ENCODE data around the gene MDGA2. TPM values are rescaled to one million over a fixed set of nuclear protein-coding genes. Genes with fewer than 3 reads are reported as not detected.

MDGA2 gene
- total RNA-seq, 2 donors from 2014 or later = 0.82 to 8.8 TPM

DNA sequence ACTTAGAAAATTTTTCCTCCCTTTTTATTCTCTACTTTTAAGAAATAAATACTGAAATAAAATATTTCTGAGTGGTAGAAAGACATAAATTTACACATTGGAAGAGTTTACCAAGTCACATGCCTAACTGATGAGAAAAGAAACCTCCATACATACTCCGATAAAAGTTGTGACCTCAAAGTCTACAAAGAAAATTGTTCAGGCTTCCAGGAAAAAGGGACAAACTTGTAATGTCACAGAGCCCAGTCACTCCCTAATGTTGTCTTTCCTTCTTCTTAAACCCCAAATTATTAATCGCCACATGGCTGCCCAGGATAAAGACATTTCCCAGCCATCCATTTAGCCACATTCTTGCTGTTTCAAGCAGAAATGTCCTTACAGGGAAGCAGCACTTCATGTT lies 455.3 kb downstream of the MDGA2 start:
- no peak overlapping the region for H3K27ac Mint-ChIP-seq
- H3K4me3 Mint-ChIP-seq = no peak overlapping the region
- no peak for DNase-seq
- Histone ChIP-seq H3K4me3 (ENCODE audit: low read length) (no peak overlapping the region), H3K9me3 (ENCODE audit: control insufficient read depth, low read length) (no peaks in the 10 kb centered on the region), H3K27ac (ENCODE audit: low read depth, low read length) (no peak overlapping the region), H3K4me1 (ENCODE audit: control insufficient read depth, insufficient read depth, low read length) (no peaks in the 10 kb centered on the region), H3K9ac (ENCODE audit: extremely low read depth, low read length, poor library complexity, severe bottlenecking) (no peak overlapping the region), H3K27me3 (ENCODE audit: control insufficient read depth, insufficient read depth, low read length, poor library complexity, severe bottlenecking) (no peaks in the 10 kb centered on the region), H3K36me3 (ENCODE audit: control insufficient read depth, insufficient read depth, low read length) (no peaks in the 10 kb centered on the region)
- peaks cover 5% of the 10 kb centered on the region for H3K9me3 Mint-ChIP-seq
- H3K27me3 Mint-ChIP-seq (ENCODE audit: insufficient read depth) = no peaks in the 10 kb centered on the region
- WGBS, 2 experiments (ENCODE audit: insufficient coverage in 1 of 2, insufficient read length in 1 of 2) = 62 to 83% methylated on average over 1 to 2 of the region's 2 CpGs
- TF ChIP-seq, protein P1, sequence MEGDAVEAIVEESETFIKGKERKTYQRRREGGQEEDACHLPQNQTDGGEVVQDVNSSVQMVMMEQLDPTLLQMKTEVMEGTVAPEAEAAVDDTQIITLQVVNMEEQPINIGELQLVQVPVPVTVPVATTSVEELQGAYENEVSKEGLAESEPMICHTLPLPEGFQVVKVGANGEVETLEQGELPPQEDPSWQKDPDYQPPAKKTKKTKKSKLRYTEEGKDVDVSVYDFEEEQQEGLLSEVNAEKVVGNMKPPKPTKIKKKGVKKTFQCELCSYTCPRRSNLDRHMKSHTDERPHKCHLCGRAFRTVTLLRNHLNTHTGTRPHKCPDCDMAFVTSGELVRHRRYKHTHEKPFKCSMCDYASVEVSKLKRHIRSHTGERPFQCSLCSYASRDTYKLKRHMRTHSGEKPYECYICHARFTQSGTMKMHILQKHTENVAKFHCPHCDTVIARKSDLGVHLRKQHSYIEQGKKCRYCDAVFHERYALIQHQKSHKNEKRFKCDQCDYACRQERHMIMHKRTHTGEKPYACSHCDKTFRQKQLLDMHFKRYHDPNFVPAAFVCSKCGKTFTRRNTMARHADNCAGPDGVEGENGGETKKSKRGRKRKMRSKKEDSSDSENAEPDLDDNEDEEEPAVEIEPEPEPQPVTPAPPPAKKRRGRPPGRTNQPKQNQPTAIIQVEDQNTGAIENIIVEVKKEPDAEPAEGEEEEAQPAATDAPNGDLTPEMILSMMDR (conservative IDR thresholded peaks at IDR 0.05) = no peak
- H3K36me3 Mint-ChIP-seq (ENCODE audit: low read depth) = no peaks in the 10 kb centered on the region
- no peaks in the 10 kb centered on the region for H3K4me1 Mint-ChIP-seq

DNA sequence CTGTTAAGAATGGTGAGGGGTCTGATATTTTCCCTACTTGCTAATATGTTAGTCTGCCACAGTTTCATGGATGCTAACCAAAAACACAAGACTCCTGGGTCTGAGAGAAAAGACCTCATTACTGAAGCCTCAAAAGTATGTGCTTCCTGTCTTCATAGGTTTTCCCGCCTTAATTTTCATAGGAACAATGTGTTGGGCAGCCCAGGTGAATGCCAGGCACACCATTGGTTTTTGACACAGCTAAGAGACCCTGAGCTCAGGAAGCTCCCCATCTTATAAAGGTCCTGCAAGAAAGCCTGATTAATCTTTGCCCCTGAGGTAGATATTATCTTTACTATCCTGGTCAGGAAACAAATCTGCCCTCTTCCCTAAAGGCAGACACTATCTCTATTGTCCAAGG lies 464.1 kb downstream of the MDGA2 start:
- Histone ChIP-seq H3K36me3 (ENCODE audit: control insufficient read depth, insufficient read depth, low read length) (no peaks in the 10 kb centered on the region), H3K9me3 (ENCODE audit: control insufficient read depth, low read length) (no peaks in the 10 kb centered on the region), H3K9ac (ENCODE audit: extremely low read depth, low read length, poor library complexity, severe bottlenecking) (no peak overlapping the region), H3K27me3 (ENCODE audit: control insufficient read depth, insufficient read depth, low read length, poor library complexity, severe bottlenecking) (no peaks in the 10 kb centered on the region), H3K27ac (ENCODE audit: low read depth, low read length) (no peak overlapping the region), H3K4me3 (ENCODE audit: low read length) (no peak overlapping the region), H3K4me1 (ENCODE audit: control insufficient read depth, insufficient read depth, low read length) (no peaks in the 10 kb centered on the region)
- Mint-ChIP-seq H3K4me1 (peaks cover 17% of the 10 kb centered on the region), H3K4me3 (no peak overlapping the region), H3K36me3 (ENCODE audit: low read depth) (no peaks in the 10 kb centered on the region), H3K27ac (no peak overlapping the region), H3K27me3 (ENCODE audit: insufficient read depth) (no peaks in the 10 kb centered on the region), H3K9me3 (peaks cover 1% of the 10 kb centered on the region)
- TF ChIP-seq, protein P1 (conservative IDR thresholded peaks at IDR 0.05) = no peak
- WGBS, 2 experiments (ENCODE audit: insufficient coverage in 1 of 2, insufficient read length in 1 of 2) = 97% methylated on average over 1 of the region's 1 CpG; no CpG with 5 or more reads in 1 of the 2 experiments
- no peak for DNase-seq

DNA sequence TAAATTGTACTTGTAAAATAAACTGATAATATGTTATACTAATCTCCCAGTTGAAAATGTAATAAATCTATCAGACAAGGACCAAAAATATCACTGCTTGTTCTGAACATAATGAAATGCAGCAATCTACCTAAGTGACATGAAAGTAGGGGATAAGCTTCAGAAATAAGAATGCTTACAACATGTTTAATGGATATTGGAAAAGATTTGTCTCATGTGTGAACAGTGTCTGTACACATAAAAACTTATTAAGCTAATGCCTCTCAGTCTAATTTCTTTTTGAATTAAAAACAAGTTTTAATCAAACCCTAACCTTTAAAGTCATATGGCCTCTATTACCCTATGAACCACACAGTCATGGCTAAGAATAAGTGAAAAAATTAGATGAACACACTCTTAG lies 465.3 kb downstream of the MDGA2 start:
- Mint-ChIP-seq H3K27me3 (ENCODE audit: insufficient read depth) (no peaks in the 10 kb centered on the region), H3K9me3 (peaks cover 1% of the 10 kb centered on the region)
- H3K36me3 ChIP-seq (ENCODE audit: control insufficient read depth, insufficient read depth, low read length) = no peaks in the 10 kb centered on the region

More for the DNA sequence above, 465.3 kb downstream of the MDGA2 start:
- Histone ChIP-seq H3K4me3 (ENCODE audit: low read length) (no peak overlapping the region), H3K9ac (ENCODE audit: extremely low read depth, low read length, poor library complexity, severe bottlenecking) (no peak overlapping the region), H3K9me3 (ENCODE audit: control insufficient read depth, low read length) (no peaks in the 10 kb centered on the region), H3K27me3 (ENCODE audit: control insufficient read depth, insufficient read depth, low read length, poor library complexity, severe bottlenecking) (no peaks in the 10 kb centered on the region), H3K4me1 (ENCODE audit: control insufficient read depth, insufficient read depth, low read length) (no peaks in the 10 kb centered on the region), H3K27ac (ENCODE audit: low read depth, low read length) (no peak overlapping the region)
- H3K36me3 Mint-ChIP-seq (ENCODE audit: low read depth) = no peaks in the 10 kb centered on the region
- H3K4me1 Mint-ChIP-seq = peaks cover 17% of the 10 kb centered on the region
- H3K27ac Mint-ChIP-seq = no peak overlapping the region
- H3K4me3 Mint-ChIP-seq = no peak overlapping the region
- TF ChIP-seq, protein P1 (conservative IDR thresholded peaks at IDR 0.05) = no peak
- DNase-seq = no peak
